Measurements from ENCODE around the gene ARHGAP11A. TPM values are rescaled to one million over a fixed set of nuclear protein-coding genes. Genes with fewer than 3 reads are reported as not detected.

ARHGAP11A gene
- total RNA-seq, 1 experiment from 2014 or later: 93.0 TPM

DNA sequence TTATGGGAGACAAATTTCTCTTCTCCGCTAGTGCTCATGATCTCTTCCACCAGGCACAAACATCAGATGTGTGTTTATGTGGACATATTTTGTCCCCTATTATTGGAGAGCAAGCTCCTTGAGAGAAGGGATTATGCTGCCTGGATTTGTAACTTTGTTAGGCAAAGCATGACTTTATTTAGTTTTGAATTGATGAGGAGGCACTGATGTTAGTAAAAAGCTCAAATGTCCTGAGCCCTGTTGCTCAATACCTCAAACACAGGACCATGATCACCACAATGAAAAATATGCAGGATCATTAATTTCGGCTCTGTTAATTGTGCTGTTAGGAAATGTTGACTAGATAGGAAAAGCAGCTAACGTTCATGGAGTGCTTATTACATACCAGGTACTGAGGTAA is 55.3 kb downstream of the ARHGAP11A start:
- POLR2A ChIA-PET: no interaction called here
- CTCF ChIA-PET: interaction anchor here (1.0 to 1.3 kb wide), 2 partner anchors 8 to 20 kb away, joined by 4 to 5 read pairs; no protein-coding TSS in a partner anchor
- 0 out of 2 replicates have a peak overlapping the region, but pooled peaks have one; percentile 53 for H3K27ac Mint-ChIP-seq
- peaks cover 33% of the 10 kb centered on the region for H3K4me1 Mint-ChIP-seq
- DNase-seq (ENCODE audit: low spot score) (no peak), ATAC-seq (no peak)
- H3K27me3 Mint-ChIP-seq (ENCODE audit: low read depth): no peaks in the 10 kb centered on the region
- no peaks in the 10 kb centered on the region for H3K9me3 Mint-ChIP-seq
- no peak for TF ChIP-seq JUN (CRISPR knock-in tag; IDR thresholded peaks at IDR 0.05)
- TF ChIP-seq, protein P1, sequence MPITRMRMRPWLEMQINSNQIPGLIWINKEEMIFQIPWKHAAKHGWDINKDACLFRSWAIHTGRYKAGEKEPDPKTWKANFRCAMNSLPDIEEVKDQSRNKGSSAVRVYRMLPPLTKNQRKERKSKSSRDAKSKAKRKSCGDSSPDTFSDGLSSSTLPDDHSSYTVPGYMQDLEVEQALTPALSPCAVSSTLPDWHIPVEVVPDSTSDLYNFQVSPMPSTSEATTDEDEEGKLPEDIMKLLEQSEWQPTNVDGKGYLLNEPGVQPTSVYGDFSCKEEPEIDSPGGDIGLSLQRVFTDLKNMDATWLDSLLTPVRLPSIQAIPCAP (CRISPR knock-in tag; IDR thresholded peaks at IDR 0.05): no peak
- TF ChIP-seq SP1 (CRISPR knock-in tag; conservative IDR thresholded peaks at IDR 0.05): no peak
- TF ChIP-seq RELA (CRISPR knock-in tag; IDR thresholded peaks at IDR 0.05; ENCODE audit: borderline replicate concordance): no peak
- no peak for TF ChIP-seq TEAD4 (CRISPR knock-in tag; IDR thresholded peaks at IDR 0.05)
- TF ChIP-seq ZNF232 (CRISPR knock-in tag; IDR thresholded peaks at IDR 0.05): no peak
- no peak for TF ChIP-seq GRHL2 (CRISPR knock-in tag; IDR thresholded peaks at IDR 0.05; ENCODE audit: insufficient replicate concordance, severe bottlenecking)
- no peak for TF ChIP-seq FOXP1 (CRISPR knock-in tag; IDR thresholded peaks at IDR 0.05; ENCODE audit: borderline replicate concordance)
- no peak for TF ChIP-seq NFYB (CRISPR knock-in tag; conservative IDR thresholded peaks at IDR 0.05; ENCODE audit: low read depth)
- H3K4me3 Mint-ChIP-seq: no peak overlapping the region
- no peaks in the 10 kb centered on the region for H3K36me3 Mint-ChIP-seq

DNA sequence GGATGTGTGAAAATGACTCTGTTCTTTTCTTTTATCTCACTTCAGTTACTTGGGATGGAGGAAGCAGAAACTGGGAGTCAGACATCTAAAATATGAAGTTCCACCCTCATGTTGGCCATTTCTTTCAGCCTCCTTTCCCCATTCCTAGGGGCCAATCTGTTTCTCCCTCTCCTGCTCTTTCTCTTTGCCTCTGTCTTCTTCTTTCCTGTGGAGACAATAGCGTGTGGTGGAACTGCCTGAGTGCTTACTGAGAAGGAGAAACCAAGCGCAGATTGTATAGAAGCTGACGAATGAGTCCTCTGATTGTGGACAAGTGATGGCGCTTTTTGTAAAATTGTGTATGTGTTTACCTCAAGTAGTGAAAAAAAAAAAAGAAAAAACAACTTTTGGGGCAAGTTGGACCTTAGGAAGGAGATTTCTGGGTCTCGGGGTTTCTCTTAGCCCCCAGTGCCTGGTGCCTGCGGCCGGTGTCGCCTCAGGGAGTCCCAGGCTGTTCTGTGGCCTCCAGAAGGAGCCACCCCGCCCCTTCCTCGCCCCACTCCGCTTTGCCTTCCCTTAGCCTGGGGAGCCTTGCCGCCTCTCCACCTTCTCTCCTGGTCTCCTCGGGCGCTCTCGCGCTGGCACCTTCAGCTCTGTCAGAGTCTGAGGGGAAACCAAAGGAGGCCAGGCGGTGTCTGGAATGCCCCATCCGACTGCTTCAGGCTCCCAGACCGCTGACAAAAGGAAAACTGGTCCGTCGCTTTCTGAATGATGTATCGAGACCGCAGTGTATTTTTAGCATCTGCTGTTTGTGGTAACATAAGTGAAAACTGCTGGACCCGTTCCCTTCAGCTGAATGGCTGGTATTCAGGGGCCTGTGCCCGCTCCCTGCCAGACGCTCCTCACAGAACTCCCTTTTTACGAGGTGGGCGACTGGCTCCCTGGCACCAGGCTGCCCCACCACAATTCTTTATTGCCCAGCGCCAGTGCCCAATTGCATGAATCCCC is 56.3 kb downstream of the ARHGAP11A start:
- POLR2A ChIA-PET: no interaction called here
- Mint-ChIP-seq H3K27ac (no peak overlapping the region), H3K9me3 (no peaks in the 10 kb centered on the region), H3K36me3 (no peaks in the 10 kb centered on the region), H3K4me3 (no peak overlapping the region), H3K4me1 (peaks cover 33% of the 10 kb centered on the region), H3K27me3 (ENCODE audit: low read depth) (no peaks in the 10 kb centered on the region)
- CTCF ChIA-PET: interaction anchor here (0.6 to 1.3 kb wide), 5 partner anchors 9 to 323 kb away, joined by 3 to 5 read pairs (median 4); no protein-coding TSS in a partner anchor
- no peak; the same call in 1 of the 2 replicates for ATAC-seq
- DNase-seq (ENCODE audit: low spot score): no peak
- TF ChIP-seq ZNF121 (CRISPR knock-in tag; IDR thresholded peaks at IDR 0.05): no peak
- TF ChIP-seq FOXP1 (CRISPR knock-in tag; IDR thresholded peaks at IDR 0.05; ENCODE audit: borderline replicate concordance): no peak
- TF ChIP-seq, protein P2, sequence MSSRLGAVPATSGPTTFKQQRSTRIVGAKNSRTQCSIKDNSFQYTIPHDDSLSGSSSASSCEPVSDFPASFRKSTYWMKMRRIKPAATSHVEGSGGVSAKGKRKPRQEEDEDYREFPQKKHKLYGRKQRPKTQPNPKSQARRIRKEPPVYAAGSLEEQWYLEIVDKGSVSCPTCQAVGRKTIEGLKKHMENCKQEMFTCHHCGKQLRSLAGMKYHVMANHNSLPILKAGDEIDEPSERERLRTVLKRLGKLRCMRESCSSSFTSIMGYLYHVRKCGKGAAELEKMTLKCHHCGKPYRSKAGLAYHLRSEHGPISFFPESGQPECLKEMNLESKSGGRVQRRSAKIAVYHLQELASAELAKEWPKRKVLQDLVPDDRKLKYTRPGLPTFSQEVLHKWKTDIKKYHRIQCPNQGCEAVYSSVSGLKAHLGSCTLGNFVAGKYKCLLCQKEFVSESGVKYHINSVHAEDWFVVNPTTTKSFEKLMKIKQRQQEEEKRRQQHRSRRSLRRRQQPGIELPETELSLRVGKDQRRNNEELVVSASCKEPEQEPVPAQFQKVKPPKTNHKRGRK (CRISPR knock-in tag; IDR thresholded peaks at IDR 0.05; ENCODE audit: borderline replicate concordance): no peak
- TF ChIP-seq, protein P3, sequence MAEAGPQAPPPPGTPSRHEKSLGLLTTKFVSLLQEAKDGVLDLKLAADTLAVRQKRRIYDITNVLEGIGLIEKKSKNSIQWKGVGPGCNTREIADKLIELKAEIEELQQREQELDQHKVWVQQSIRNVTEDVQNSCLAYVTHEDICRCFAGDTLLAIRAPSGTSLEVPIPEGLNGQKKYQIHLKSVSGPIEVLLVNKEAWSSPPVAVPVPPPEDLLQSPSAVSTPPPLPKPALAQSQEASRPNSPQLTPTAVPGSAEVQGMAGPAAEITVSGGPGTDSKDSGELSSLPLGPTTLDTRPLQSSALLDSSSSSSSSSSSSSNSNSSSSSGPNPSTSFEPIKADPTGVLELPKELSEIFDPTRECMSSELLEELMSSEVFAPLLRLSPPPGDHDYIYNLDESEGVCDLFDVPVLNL (CRISPR knock-in tag; IDR thresholded peaks at IDR 0.05; ENCODE audit: borderline replicate concordance, low read depth): no peak
- TF ChIP-seq, protein P4, sequence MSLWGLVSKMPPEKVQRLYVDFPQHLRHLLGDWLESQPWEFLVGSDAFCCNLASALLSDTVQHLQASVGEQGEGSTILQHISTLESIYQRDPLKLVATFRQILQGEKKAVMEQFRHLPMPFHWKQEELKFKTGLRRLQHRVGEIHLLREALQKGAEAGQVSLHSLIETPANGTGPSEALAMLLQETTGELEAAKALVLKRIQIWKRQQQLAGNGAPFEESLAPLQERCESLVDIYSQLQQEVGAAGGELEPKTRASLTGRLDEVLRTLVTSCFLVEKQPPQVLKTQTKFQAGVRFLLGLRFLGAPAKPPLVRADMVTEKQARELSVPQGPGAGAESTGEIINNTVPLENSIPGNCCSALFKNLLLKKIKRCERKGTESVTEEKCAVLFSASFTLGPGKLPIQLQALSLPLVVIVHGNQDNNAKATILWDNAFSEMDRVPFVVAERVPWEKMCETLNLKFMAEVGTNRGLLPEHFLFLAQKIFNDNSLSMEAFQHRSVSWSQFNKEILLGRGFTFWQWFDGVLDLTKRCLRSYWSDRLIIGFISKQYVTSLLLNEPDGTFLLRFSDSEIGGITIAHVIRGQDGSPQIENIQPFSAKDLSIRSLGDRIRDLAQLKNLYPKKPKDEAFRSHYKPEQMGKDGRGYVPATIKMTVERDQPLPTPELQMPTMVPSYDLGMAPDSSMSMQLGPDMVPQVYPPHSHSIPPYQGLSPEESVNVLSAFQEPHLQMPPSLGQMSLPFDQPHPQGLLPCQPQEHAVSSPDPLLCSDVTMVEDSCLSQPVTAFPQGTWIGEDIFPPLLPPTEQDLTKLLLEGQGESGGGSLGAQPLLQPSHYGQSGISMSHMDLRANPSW (CRISPR knock-in tag; conservative IDR thresholded peaks at IDR 0.05; ENCODE audit: low read depth): no peak
- no peak for TF ChIP-seq ZNF263 (CRISPR knock-in tag; IDR thresholded peaks at IDR 0.05; ENCODE audit: low read depth)
- TF ChIP-seq, protein P5, sequence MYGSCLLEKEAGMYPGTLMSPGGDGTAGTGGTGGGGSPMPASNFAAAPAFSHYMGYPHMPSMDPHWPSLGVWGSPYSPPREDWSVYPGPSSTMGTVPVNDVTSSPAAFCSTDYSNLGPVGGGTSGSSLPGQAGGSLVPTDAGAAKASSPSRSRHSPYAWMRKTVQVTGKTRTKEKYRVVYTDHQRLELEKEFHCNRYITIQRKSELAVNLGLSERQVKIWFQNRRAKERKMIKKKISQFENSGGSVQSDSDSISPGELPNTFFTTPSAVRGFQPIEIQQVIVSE (CRISPR knock-in tag; IDR thresholded peaks at IDR 0.05; ENCODE audit: borderline replicate concordance): no peak
- TF ChIP-seq, protein P6, sequence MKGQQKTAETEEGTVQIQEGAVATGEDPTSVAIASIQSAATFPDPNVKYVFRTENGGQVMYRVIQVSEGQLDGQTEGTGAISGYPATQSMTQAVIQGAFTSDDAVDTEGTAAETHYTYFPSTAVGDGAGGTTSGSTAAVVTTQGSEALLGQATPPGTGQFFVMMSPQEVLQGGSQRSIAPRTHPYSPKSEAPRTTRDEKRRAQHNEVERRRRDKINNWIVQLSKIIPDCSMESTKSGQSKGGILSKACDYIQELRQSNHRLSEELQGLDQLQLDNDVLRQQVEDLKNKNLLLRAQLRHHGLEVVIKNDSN (CRISPR knock-in tag; IDR thresholded peaks at IDR 0.05): no peak
- no peak for TF ChIP-seq OVOL2 (CRISPR knock-in tag; IDR thresholded peaks at IDR 0.05; ENCODE audit: borderline replicate concordance)
- TF ChIP-seq, protein P7, sequence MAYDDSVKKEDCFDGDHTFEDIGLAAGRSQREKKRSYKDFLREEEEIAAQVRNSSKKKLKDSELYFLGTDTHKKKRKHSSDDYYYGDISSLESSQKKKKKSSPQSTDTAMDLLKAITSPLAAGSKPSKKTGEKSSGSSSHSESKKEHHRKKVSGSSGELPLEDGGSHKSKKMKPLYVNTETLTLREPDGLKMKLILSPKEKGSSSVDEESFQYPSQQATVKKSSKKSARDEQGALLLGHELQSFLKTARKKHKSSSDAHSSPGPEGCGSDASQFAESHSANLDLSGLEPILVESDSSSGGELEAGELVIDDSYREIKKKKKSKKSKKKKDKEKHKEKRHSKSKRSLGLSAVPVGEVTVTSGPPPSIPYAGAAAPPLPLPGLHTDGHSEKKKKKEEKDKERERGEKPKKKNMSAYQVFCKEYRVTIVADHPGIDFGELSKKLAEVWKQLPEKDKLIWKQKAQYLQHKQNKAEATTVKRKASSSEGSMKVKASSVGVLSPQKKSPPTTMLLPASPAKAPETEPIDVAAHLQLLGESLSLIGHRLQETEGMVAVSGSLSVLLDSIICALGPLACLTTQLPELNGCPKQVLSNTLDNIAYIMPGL (CRISPR knock-in tag; IDR thresholded peaks at IDR 0.05): no peak
- TF ChIP-seq ZNF416 (CRISPR knock-in tag; IDR thresholded peaks at IDR 0.05): no peak
- TF ChIP-seq ZNF219 (CRISPR knock-in tag; IDR thresholded peaks at IDR 0.05; ENCODE audit: borderline replicate concordance): no peak
- no peak for TF ChIP-seq NFE2L1 (CRISPR knock-in tag; IDR thresholded peaks at IDR 0.05)
- TF ChIP-seq, protein P8, sequence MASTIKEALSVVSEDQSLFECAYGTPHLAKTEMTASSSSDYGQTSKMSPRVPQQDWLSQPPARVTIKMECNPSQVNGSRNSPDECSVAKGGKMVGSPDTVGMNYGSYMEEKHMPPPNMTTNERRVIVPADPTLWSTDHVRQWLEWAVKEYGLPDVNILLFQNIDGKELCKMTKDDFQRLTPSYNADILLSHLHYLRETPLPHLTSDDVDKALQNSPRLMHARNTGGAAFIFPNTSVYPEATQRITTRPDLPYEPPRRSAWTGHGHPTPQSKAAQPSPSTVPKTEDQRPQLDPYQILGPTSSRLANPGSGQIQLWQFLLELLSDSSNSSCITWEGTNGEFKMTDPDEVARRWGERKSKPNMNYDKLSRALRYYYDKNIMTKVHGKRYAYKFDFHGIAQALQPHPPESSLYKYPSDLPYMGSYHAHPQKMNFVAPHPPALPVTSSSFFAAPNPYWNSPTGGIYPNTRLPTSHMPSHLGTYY (CRISPR knock-in tag; IDR thresholded peaks at IDR 0.05): no peak
